Activated CD4-positive, alpha-beta T cell treated with anti-CD3 and anti-CD28 coated beads, Interleukin-2, Interleukin-6, amounts not matched to agents 100 ng/mL and 50 ng/mL, durations not matched to agents 16 hours and 8 hours (primary cell): ENCODE measurements around the gene CMTM8.

Experiments used
- DNase-seq: peaks from one replicate; pipeline ENCODE4 v3.0.0-alpha.2; 2020

Gene CMTM8

DNA sequence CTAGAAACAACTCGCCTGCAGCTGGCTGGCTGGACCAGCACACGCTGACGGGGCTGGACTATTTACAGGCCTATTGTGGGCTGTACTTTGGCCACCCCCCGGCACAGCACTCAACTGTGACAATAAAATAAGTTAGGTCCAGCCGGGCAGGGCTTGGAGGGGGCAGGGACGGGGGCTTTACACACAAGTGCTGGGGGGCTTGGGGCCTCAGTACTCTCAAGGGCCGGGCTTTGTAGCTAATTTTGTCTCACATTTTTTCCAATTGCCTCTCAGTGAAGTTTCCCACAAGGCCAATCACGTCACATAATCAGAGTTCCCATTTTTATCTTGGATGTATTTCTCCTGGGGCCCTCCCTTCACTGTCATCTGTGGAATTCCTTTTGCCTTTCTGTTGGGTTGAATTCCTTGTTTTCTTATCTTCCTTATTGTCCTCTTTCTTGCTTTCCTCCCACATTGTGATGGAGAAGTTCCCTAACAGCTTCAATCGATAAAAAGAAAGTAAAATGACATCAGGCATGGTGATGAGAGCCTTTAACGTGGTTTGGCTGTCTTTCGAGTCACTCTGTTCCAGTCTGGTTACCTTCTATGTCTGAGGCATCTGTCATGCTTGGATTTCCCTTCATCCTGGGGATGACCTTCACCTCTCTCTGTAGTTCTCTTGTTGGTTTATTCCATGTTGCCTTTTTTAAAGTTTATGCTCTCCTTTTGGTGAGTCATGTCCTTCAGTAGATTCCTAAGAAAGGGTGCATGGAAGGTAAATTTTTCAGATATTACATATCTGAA, 109.1 kb downstream of the CMTM8 start:
- no peak for DNase-seq

DNA sequence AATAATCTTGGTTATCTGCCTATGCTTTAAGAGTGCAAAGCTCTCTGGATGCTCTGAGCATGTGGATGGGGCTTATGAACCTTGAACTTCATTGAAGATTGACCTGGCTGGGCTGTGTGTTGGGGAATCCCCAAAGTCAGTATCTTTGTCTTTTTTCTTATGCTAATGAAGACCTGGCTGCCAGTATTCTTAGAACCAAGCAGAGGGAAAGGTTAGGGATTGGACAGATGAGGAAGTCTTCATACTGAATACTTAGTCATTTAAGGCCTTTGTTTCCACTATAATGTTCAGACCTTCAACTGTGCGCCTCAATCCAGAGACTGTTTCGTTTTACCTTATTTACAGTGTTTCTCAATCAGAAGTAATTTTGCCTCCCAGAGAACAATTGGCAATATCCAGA, 110.7 kb downstream of the CMTM8 start:
- no peak for DNase-seq

DNA sequence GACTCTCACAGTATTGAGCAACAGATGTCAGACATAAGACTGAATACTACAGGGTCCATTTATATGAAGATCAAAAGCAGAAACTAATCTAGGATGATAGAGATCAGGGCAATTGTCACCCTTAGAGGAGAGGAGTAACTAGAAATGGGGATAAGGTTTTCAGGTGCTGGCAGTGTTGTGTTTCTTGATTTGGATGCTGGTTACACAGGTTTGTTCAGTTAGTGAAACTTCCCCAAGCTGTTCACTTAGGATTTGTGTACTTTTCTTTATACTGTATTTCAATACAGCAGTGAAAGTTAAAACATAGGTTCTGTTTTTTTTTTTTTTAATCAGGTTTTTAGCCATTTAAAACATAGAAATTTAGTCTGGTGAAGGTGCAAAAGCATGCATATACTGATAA, 114.1 kb downstream of the CMTM8 start:
- no peak for DNase-seq

DNA sequence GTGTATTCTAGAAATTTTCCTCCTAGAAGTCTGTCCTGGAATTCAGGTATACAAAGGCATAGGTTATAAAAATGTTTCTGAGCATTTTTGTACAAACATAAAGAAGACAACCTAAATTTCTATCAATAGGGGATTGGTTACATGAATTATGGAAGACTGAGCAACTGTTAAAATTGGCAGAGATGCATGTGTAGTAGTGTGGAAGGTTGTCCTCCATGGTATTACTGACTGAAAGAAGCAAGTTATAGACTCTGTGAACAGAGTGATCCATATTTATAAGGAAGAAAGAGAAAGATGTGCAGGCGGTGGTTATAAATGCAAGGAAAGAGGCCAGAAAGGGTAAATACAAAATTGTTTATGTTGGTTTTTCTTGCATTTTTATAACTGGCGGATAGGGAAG, 114.9 kb downstream of the CMTM8 start:
- no peak for DNase-seq

DNA sequence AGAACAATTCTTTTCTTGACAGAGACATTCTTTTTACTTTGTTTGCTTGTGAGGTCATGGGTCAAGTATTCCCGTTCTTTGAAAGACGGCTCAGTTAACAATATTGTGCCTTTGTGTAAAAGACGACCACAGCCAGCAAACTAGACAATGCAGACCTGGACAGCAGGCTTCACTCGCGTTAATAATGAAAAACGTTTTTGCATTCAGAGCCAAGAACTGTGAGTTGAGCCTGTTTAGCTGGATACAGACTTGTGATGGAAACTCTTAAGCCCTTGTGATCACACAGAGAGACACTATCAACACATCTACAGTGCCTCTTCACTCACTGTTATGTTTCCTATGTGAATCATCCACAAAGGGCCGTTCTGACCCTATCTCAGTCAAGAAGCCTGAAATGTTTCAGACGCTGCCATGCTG, 115.9 kb downstream of the CMTM8 start:
- DNase-seq: no peak

DNA sequence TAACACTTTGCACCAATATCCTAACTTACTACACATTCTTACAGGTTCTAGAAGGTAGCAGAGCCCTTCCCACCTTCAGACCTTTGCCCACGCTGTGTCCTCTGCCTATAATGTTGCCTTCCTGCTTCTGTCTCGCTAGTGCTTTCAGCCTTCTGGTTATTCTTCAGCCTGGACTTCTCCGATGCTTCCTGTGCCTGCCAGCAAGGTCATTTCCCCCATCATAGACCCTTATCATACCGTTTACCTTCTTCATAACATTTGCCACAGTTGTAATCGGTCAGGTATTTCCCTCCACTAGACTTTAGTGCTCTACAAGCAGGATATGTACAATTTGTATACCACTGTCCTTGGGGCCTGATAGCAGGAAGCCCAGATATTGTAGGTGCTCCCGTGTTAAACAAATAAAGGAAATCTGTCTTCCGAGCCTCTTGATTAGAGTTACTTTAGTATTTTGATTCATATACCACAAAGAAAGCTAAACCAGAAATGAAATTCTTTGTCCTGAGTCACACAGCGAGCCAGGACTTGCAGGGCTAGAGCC, 117.3 kb downstream of the CMTM8 start:
- DNase-seq: no peak

DNA sequence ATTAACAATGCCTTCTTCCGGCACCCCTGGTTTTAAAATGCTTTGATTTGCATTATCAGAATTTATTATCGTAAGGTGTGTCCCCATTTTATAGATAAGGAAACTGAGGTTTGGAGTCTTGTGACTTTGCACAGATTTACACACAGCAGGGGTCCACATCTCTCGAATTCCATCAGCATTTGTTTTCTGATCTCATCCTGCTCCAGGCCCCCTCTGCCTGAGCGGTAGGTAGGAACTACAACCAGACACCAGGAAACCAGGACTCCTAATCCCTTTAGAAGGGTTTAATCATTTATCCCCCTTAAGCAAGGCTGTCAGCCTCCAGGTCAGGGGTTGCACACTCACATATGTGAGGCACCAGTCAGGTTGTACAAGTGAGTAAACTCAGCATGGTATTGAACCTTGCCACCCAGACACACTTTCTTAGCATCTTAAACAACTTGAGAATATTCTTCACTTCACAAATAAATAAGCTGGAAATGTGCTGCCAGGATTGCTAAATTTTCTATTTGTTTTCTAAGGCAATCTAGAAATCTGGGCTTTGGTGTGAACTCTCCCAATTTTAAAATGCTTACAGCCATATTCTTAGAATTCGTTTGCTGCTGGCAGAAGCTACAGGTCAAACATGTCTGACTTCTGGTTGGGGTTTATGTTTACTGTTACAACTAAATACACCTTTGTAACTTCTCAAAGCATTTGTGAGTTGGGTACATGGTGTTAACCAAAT, 121.4 kb downstream of the CMTM8 start:
- no peak for DNase-seq

DNA sequence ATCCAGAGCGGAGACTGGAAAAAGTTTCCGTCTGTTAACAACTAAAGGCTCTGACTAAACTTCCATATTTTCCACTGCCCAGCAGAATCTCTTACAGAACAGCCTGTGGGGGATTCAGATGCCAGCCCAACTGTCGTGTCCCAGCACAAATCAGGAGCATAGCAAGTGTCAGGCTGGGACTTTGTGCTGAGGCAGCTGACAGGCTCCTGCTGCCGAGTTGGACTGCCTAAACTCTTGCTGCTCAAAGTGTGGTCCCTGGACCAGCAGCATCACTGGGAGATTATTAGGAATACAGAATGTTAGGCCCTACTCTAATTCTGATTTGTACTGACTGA, 122.0 kb downstream of the CMTM8 start:
- no peak for DNase-seq

DNA sequence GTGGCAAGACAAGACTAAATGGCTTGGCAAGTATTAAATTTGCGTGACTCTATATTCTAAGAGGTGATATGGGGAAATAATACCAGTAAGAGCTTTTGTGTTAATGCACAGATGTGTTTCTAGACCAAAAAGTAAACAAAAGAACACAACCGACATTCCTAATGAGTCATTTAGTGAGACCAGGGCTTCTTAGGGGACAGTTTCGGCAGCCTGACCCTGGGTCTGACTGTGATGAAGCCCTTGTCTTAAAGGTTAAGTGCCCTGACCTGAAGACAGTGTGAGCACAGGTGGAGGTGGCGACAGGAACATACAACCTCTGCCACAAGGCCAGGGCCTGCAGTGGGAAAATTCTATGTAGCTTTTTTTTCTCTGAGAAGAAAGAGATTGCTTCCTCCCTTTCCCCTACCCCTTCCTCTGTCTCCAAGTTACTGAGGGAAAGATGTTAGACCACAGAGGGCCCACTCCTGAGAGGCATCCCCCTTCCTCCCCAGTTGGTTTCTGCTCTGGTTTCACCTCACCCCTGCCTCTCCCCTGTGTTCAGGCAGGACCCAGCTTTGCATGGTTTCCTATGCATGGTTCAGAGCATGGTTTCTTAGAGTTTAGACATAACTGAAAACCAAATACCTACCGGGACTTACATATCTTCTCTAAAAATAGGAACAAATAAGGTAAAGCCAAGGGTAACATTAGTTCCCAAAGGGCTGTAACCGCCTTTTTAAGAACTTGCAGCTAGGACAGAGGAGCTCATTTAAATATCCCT, 128.3 kb downstream of the CMTM8 start:
- DNase-seq: no peak

DNA sequence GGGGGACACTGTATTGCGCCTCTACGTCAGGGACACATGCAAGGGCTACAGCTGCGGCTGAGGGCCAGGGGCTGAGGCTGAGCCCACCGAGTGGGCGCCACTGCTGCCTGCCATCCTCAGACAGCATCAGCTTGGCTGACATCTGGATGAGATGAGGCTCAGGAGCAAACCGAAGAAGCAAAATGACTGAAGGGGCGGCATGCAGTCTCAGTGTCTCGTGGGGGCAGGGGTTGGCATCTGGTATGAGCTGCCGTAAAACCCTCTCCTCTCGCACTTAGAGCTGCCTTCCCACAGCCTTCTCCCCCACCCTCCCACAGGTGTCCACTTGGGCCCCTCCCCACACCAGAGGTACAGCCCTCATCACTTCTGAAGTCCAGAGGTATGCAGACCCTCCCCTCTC, 129.0 kb downstream of the CMTM8 start:
- no peak for DNase-seq

DNA sequence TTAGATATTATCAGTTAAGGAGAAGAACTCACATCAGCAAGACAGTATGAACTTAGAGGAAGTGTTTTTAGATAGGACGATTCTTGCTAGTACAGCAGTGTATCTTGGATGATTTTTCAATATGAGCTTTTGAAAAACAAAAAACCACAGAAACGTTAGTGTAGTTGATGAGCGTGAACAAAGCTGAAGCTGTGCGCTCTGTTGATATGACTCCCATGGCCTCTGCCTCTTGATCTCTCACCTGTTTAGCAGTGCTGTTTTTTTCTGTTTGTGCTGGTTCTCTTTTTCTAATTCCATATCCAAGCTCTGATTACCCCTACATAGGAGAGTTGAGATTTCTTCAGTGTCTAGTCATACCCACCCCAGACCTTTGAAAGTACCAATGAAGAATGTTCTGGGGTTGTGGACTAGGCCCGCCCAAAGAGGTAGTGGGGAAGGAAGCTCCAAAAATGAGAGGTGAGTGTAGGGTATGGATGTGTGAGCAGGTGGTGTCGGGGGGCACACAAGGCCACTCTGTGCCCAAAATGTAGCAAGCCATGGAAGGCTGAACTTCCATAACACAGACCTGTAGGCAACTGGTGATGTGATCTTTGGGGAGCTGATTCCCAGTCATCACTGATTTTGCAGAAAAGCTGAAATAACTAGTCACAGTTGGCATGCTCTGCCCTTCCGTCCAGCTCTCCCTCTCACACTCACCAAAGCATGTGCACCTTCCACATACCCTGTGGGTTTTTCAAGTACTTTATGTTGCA, 133.2 kb downstream of the CMTM8 start:
- peak; percentile 24 for DNase-seq

DNA sequence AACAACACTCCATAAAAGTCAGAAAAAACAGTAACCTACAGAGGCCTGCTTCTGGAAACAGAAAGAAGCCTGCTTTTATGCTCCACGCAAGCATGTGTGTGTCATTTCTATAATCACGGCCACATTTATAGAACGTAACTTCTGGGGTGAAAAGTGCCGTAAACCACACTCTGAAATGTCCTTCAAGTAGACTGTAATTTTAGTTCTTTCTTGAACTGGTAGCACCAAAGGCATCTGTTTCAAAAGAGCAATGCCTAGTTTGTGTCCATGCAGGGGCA, 133.7 kb downstream of the CMTM8 start:
- DNase-seq: no peak

DNA sequence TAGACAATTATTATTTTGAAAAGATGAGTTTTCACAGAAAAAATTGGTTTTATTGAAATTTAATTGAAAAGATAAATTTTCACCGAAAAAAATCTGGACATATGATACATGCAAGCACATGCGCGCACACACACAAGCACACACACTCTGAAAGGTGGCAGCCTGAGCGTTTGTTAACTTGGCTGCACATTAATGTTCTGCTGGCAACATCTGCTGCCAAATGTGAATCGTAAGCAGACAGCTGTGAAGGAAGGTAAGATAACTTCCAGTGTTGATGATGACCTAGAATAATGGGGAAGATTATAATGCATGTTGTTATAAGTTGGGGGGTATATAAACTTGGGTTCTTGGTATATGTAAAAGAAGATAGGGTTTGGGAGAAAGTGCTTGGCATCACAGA, 134.8 kb downstream of the CMTM8 start:
- no peak for DNase-seq

DNA sequence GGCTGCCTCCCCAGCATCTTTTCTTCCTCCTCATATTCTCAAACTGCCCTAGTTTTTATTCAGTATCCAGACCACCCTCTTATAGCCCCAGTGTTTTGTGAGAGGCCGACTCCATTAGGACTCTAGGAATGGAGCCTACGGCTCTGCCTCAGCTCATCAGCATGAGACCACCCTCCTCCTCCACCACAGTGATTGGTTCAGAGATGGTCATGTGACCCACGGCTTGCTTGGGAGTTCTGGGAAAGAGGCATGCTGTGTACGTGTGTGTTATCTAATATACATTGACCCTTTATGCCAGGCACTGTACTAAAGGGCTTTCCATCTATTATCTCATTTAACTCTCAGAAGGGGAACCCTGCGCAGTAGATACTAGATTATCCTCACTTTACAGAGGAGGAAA, 135.4 kb downstream of the CMTM8 start:
- no peak for DNase-seq

DNA sequence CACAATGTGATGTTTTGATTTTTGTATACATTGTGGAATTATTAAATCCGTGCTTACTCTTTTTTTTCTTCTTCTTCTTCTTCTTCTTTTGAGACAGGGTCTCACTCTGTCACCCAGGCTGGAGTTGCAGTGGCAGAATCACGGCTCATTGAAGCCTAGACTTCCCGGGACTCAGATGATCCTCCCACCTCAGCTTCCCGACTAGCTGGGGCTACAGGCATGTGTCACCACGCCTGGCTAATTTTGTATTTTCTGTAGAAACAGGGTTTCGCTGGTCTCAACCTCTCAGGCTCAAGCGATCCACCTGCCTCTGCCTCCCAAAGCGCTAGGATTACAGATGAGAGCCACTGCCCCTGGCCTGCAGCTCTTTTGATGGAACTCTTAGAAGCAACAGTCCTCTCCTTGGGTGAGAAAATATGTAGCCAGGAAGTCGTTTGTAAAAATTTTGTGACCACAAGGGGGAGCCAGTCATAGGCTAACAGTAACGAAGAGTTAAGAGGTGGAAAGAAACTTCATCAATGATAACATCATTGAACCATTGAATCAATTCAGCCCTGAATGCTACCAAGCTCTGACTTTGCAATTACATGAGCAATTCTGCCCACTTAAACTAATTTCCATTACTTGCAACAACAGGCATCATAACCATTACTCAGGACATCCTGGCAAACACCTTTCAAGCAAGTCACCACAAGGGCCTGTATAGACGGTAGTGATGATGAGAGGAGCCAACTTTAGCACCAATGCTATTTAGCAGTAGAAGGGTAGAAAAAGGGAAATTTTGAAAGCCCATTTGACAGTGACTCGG, 136.5 kb downstream of the CMTM8 start:
- DNase-seq: peak; percentile 85

DNA sequence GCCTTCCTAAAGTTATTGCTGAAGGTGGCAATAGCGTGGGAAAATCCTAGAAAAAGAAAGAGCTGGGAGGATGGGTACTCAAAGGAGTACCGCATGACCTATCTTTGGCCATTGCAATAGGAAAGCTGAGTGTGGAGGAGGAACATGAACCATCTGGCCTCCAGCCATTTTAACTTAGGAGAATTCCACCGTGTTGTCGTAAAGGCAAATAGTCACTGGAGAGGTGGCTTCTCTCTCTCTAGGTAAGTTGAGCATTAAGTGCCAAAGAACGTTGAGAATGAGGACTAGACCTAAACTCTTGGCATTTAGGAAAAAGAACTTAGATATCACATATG, 137.1 kb downstream of the CMTM8 start:
- DNase-seq: no peak

DNA sequence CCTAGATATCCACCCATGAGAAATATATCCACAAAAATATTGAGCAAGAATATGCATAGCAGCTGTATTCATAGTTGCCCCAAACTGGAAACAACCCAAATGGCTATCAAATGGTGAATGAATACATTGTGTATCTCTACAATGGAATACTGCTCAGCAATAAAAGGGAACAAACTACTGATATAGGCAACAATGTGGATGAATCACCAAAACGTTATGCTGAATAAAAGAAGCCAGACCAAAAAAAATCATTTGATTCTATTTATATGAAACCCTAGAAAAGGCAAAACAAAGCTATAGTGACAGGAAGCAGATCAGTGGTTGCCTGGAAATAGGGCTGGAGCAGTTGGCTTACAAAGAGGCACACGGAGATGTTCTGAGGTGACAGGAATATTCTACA, 137.6 kb downstream of the CMTM8 start:
- DNase-seq: no peak

DNA sequence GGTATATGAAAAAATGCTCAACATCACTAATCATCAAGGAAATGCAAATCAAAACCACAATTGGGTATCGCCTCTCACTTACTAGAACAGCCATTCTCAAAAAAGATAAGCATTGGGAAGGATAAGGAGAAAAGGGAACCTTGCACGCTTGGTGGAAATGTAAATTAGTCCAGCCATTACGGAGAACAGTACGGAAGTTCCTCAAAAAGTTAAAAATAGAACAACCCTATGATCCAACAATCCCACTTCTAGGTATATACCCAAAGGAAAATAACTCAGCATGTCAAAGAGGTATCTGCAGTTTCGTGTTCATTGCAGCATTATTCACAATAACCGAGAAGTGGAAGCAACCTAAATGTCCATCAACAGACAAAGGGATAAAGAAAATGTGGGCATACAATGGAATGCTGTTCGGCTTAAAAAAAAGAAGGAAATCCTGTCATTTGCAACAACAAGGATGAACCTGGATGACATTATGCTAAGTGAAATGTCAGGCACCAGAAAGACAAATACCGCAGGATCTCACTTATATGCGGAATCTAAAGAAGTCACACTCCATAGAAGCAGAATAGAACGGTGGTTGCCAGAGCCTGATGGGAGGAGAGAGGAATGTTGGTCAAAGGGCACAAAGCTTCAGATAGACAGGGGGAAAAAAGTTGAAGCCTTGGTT, 141.5 kb downstream of the CMTM8 start:
- no peak for DNase-seq

DNA sequence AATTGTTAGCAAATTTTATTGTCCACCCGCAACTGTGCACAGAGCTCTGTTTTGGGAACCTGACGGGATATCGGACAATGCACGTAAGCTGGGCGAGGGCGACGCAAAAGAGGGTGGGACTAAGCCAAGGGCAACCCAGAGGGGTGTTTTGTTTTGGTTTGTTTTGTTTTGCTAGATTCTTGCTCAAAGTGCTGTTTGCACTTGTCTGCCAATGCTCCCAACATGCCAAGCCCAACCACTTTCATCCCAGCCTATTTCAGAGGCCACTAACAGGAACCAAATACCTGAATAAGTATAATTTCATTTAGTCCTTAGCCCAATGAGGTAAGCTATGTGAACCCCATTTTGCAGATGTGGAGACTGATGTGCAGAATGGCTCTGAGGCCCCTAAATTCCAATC, 143.4 kb downstream of the CMTM8 start:
- DNase-seq: no peak

DNA sequence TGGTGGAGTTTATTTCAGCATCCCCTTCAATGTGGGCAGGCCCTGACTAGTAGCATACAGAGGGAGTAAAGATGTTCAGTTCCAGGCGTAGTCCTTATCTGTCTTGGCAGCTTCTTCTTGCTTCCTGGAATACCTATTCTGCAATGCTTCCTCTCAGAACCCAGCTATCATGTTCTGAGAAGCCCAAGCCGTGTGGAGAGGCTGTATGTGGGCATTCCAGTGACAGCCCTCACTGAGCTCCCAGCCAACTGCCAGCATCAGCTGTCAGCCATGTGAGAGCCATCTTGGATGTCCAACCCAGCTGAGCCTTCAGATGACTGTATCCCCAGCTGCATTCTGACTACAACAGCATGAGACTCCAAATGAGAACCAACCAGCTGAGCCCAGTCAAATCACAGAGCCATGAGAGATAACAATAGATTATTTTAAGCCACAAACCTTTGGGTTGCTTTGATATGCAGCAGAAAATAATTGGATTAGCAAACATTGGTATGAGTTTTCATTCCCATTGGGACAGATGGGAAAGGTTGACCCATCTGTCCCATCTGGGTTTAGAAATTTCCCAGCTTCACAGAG, 144.7 kb downstream of the CMTM8 start:
- DNase-seq: no peak

DNA sequence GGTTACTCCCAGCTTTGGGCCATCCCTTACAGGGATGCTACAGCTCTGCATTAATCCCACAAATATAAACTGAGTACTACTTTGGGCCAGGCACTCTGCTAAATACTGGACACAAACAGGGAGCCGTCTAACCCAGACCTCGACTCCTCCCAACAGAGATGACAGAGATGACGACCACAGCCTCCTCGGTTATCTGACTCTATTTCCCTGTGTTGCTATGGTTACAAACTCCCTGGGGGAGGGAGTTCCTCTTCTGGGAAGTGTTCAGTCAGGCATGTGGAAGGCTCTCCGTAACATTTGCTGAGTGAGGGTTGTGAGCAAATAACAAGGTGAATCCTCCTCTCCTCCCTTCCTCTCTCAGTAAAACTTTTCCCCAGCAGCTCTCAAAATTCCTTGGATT, 146.5 kb downstream of the CMTM8 start:
- DNase-seq: no peak

DNA sequence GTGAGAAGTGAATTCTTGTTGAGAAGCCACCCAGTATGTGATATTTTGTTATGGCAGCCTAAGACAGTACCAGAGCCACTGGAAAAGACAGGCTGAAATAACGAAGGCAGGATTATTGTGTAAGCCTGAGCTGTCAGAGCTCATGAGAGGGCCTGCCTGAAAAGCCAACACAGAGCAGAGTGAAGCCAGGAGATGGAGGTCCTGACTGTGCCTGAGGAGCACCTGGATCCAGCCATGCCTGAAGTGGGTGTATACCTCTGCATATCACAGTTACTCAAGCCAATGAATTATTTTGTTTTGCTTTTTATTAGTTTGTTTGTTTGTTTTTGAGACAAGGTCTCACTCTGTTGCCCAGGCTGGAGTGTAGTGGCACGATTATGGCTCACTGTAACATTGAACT, 149.0 kb downstream of the CMTM8 start:
- no peak for DNase-seq
